Right lung (tissue), 10 donors: ENCODE results near the gene ZDHHC8. TPM values are rescaled to one million over a fixed set of nuclear protein-coding genes. Genes with fewer than 3 reads are reported as not detected.

Experiments used
- DNase-seq, 2 donors: peaks; one replicate each; pipeline ENCODE4 v3.0.0-alpha.2; 2013
- long read RNA-seq, 8 donors: transcript quantifications; one replicate each; lab custom pipeline, GENCODE V29; 2026
- polyA plus RNA-seq, 5 donors: library from polyadenylated mRNA; unstranded; fragments of 120-200 nt; gene quantifications; one replicate each; pipeline versions ENCODE4 v1.2.1 to v1.2.3, GENCODE V29; 2013; ENCODE audit warnings: inconsistent platforms in 1 of 5, low replicate concordance in 1 of 5; ENCODE audit not compliant: insufficient read length in 5 of 5, insufficient read depth in 1 of 5

Gene ZDHHC8, protein sequence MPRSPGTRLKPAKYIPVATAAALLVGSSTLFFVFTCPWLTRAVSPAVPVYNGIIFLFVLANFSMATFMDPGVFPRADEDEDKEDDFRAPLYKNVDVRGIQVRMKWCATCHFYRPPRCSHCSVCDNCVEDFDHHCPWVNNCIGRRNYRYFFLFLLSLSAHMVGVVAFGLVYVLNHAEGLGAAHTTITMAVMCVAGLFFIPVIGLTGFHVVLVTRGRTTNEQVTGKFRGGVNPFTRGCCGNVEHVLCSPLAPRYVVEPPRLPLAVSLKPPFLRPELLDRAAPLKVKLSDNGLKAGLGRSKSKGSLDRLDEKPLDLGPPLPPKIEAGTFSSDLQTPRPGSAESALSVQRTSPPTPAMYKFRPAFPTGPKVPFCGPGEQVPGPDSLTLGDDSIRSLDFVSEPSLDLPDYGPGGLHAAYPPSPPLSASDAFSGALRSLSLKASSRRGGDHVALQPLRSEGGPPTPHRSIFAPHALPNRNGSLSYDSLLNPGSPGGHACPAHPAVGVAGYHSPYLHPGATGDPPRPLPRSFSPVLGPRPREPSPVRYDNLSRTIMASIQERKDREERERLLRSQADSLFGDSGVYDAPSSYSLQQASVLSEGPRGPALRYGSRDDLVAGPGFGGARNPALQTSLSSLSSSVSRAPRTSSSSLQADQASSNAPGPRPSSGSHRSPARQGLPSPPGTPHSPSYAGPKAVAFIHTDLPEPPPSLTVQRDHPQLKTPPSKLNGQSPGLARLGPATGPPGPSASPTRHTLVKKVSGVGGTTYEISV
- 10 to 100 TPM; 27.5 to 61.1 (median 46.6) TPM for polyA plus RNA-seq
- long read RNA-seq, donor 1, full-length matches to known transcripts, result 5 of 27 reads
- long read RNA-seq, donor 1, partial matches to known transcripts, result 22 of 27 reads
- long read RNA-seq, donor 1, other reads (novel, unspliced or antisense), result 0 of 27 reads
- long read RNA-seq, donor 2, full-length matches to known transcripts, result 3 of 3 reads
- long read RNA-seq, donor 2, partial matches to known transcripts, result 0 of 3 reads
- long read RNA-seq, donor 2, other reads (novel, unspliced or antisense), result 0 of 3 reads
- long read RNA-seq, donor 3, full-length matches to known transcripts, result 6 of 12 reads
- long read RNA-seq, donor 3, partial matches to known transcripts, result 6 of 12 reads
- long read RNA-seq, donor 3, other reads (novel, unspliced or antisense), result 0 of 12 reads
- long read RNA-seq, donor 4, full-length matches to known transcripts, result 2 of 14 reads
- long read RNA-seq, donor 4, partial matches to known transcripts, result 12 of 14 reads
- long read RNA-seq, donor 4, other reads (novel, unspliced or antisense), result 0 of 14 reads
- long read RNA-seq, donor 5, full-length matches to known transcripts, result 3 of 8 reads
- long read RNA-seq, donor 5, partial matches to known transcripts, result 5 of 8 reads
- long read RNA-seq, donor 5, other reads (novel, unspliced or antisense), result 0 of 8 reads
- long read RNA-seq, donor 6, full-length matches to known transcripts, result 5 of 12 reads
- long read RNA-seq, donor 6, partial matches to known transcripts, result 7 of 12 reads
- long read RNA-seq, donor 6, other reads (novel, unspliced or antisense), result 0 of 12 reads
- long read RNA-seq, donor 7, full-length matches to known transcripts, result 10 of 21 reads
- long read RNA-seq, donor 7, partial matches to known transcripts, result 11 of 21 reads
- long read RNA-seq, donor 7, other reads (novel, unspliced or antisense), result 0 of 21 reads
- long read RNA-seq, donor 8, full-length matches to known transcripts, result 4 of 4 reads
- long read RNA-seq, donor 8, partial matches to known transcripts, result 0 of 4 reads
- long read RNA-seq, donor 8, other reads (novel, unspliced or antisense), result 0 of 4 reads

DNA sequence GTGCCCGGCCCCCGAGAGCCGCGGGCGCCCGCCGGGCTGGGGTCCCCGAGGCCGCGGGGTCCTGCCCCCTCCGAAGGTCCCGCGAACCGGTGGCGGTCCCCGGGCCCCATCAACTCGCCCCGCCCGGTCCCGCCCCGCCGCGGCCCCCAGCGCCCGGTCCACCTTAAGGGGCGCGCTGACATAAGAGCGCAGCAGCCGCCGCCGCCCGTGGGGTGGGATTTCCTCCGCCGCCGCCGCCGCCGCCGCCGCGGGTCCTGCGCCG, at the start of gene ZDHHC8:
TSS of gene ZDHHC8 (plus strand) at position 208 of the 262 bp plus-strand sequence. CDS start 144 bp downstream, outside the sequence.
- no peak for DNase-seq

DNA sequence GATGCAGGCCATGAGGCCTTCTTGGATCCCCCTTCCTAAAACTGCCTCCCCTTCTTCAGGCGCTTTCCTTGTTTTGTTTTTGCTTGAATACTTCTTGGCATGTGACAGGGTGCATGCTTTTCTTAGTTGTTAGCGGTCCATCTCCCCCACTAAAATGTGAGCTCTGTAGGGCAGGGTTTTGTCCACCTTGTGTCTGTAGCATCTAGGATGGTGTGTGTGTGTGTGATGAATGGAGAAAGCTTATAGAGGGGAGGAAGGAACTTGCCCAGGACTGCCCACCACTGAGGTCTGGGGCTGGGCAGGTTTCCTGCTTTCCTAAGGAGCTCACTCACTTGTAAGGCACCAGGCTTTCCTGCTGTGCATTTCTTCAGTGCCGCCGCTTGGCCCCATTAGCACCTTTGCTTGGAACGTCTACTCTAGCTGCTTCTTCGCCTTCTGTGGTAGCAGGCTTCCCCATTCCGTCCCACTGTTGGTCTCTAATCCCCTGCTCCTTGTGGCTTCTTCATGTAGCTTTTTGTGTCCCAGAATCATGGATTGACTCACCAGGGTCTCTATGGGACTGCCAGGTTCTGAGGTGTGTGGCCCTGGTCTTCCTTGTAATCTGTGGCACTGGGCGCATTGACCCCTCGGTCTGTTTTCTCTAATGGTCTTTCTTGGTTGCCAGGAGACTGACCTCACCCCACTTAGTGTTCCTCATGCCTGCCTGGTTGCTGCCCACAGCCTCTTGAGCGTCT, 48.3 kb upstream of the ZDHHC8 start:
- no peak for DNase-seq

DNA sequence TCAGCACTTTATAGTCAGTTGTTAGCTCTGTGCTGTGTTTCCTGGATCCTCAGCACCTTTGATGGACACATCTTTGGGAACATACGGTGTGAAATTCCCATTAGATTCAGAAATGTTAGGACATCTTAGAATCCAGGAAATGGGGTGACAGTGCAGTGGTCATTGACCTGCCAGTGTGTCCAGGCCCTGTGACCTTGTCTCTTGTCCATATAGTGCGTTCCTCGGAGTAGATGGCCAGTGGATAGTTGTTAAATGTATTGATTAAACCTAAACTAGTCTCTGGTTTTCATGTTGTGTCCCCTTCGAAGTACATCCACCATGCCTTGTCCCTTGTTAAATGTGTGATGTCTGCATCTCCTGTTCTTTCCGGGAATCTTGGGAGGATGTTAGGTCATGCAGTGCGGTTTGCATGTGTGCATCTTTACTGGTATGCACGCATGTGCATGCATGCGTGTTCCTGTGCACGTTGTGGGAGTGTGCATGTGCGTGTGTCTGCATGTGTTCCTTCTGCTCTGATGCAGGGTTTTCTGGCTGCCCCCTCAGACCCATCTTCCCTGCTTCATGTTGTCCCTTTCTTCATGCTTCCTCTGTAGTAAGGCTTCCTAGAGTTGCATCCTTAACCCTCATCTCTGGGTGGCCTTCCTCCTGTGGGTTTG, 47.6 kb upstream of the ZDHHC8 start:
- DNase-seq, result no peak

DNA sequence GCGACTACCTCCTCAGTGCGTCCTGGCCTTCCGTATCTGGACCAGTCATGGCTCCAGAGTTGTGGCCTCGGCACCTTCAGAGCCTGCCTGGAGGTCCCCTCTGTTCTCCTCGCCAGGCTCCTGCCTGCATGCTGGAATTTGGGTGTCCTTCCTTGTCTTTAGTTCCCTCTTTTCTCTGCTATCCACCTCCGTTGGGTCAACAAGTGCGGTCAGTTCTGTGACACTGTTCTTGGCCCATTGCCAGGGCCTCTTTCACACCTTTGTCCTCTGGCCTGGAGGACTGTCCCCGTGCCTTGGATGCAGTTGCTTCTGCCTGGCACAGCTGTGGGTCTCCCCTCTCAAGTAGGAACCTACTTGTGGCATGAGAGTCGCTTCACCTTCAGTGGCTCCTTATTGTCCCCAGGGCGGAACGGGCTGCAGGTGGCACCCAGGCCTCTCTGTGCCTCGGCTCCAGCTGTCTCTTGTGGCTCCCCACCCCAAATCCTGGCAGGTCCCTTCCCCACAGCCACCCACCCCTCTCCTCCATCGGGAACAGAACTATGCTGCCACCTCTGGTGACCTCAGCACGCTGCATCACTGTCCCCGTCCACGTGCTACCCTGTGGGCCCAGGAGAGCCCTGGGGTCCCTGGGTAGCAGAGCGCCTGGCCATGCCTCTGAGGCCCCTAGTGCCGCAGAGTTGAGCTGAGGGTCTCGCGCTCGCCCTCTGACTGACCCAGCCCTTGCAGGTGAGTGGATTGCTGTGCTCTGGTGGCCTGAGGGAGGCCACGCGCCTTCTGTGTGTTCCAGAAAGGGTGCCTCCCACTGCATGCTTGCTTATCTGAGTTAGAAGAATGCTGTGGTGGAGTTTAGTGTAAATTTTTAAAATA, 46.8 kb upstream of the ZDHHC8 start:
- no peak for DNase-seq

DNA sequence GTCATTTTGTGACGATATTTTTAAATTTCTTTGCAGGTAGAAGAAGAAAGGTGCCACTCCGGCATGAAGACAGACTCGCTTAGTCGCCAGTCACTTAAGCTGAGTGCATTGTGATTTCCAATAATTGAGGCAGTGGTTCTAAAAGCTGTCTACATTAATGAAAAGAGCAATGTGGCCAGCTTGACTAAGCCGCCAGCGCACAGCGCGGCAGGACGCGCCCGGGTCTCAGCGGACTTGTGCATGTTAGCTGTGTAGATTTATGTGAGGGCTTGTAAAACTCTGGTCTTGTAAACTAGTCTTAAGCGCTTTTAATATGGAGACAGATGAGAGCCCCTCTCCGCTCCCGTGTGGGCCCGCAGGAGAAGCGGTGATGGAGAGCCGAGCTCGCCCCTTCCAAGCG, 46.0 kb upstream of the ZDHHC8 start:
- no peak for DNase-seq

DNA sequence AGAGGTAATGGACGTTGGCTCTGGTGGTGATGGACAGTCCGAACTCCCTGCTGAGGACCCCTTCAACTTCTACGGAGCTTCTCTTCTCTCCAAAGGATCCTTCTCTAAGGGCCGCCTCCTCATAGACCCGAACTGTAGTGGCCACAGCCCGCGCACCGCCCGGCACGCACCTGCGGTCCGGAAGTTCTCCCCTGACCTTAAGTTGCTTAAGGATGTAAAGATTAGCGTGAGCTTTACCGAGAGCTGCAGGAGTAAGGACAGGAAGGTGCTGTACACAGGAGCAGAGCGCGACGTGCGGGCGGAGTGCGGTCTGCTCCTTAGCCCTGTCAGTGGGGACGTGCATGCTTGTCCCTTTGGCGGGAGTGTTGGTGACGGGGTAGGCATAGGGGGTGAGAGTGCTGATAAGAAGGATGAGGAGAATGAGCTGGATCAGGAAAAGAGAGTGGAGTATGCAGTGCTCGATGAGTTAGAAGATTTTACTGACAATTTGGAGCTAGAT, 45.5 kb upstream of the ZDHHC8 start:
- DNase-seq, result no peak

DNA sequence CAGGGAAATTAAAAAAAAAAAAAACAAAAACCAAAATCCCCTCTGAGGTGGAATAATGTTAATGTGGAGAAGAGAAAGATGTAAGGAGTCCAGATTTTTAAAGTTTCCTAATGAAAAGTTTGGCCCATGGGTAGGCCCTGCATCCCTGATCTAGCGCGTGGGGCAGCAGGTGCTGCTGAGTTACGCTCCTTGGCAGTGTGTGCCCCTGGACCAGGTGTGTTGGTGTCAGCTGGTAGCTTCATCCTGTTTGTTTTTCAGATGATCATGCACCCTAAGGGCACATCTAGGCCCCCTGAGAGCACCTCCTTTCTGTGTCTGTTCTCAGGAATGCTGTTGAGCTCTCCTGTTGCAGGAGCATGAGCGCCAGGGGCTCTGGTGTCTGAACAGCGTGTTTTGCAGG, 44.8 kb upstream of the ZDHHC8 start:
- no peak for DNase-seq

DNA sequence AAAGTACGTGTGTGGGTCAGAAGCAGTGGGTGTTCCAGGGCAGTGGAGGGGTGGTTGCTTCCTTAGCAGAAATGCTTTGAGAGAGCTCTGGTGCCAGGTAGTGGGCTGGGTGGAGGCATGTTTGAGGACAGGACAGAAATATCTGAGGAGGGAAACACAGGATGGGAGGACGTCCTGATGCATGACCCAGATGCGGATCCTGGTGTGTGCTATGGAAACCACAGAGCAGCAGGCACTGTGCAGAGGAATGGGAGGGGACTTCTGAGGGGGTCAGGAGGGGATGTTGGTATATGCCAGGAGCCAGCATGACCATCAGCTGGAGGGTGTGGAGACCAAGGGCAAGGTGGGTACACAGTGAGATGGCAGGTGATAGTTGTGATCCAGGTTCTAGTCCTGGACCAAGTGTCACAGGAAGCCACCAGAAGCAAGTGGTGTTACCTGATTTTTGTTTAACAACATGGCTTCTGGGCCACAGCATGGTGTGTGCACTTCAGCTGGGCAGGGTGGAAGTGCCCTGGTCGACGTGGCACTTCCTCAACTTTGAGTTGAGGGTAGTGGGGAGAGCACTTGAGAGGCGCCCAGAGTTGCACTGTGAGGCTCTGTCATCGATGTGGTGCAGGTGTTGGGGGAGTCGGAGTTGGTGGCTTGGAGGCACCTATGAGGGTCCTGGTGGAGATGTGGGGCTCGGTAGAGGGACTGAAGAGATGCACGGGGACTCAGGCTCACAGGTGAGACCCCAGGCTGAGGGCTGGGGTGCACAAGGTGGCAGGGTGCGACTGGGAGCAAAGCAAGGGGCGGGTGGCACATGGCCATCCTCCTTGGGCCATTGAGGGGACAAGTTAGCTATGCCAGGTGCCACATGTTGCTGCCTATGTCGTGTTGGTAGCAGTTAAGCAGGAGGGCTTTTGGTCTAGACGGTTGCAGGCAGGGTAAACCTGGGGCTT, 44.0 kb upstream of the ZDHHC8 start:
- no peak for DNase-seq

DNA sequence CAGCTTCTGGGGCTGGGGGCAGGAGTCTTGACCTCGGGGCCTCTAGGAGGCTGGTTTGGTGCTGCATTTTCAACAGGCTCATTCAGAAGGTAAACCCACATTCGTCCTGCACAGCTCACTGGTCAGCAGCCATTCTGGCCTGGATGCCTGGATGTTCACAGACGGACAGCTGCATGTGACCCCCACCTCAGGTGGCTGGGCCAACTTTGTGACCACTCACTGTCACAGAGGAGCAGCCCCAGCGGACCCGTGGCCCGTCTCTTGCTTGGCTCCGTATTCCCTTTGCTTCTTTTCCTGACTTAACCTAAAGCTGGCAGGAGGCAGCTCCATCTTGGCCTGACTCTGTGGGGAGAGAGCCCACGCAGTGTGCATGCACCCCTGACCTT, 43.3 kb upstream of the ZDHHC8 start:
- DNase-seq, result no peak

DNA sequence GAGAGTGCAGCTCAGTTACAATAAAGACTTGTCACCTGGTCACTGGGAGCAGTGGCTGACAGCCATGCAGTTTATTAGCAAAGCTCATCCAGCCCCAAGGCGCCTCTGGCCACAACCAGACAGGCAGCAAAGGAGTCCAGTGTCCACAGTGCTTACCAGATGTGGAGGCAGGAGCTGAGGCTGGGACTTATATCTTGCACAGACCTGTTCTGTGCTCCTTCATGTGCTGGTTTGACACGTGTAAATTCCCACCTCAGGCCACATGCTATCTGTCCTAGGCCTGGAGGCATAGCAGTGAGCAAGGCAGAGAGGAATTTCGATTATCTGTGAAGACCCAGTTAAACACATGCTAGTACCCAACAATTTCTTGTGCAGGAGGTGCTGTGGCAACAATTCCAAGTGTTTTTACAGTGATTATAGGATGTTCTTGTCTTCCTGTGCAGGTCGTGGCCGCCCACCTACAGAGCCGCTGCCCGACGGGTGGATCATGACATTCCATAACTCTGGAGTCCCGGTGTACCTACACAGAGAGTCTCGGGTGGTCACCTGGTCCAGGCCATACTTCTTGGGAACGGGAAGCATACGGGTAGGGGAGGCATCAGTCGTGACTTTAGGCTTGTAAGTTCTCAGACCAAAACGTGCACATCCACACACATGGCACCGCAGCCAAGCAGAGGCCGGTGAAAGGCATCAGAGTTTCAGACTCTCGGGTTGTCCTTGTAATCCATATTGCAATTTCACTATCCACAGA, 42.2 kb upstream of the ZDHHC8 start:
- DNase-seq, result no peak

DNA sequence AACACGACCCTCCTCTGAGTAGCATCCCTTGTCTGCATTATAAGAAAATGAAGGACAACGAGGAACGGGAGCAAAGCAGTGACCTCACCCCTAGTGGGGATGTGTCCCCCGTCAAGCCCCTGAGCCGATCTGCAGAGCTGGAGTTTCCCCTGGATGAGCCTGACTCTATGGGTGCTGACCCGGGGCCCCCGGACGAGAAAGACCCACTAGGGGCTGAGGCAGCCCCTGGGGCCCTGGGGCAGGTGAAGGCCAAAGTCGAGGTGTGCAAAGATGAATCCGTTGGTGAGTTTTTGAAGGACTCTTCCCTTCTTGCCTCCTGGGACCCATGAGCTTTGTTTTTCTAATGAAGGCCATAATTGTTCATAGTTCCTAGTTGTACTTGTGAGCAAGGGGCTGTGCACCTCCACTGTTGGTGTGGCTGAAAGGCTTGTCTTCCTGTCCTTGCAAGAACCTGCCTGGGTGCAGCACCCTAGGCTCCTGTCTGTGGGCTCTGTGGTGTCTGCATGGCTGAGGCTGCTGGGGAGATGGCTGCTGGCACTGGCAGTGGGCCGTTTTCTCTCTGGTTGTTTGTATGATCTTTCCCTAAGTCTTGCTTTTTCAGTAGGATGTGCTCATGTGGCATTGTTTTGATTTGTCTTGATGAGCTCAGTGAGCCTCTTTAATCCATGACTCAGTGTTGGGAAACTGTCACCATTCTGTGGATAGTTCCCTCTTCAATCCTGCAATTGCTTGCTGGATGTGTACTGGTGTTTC, 41.5 kb upstream of the ZDHHC8 start:
- no peak for DNase-seq

DNA sequence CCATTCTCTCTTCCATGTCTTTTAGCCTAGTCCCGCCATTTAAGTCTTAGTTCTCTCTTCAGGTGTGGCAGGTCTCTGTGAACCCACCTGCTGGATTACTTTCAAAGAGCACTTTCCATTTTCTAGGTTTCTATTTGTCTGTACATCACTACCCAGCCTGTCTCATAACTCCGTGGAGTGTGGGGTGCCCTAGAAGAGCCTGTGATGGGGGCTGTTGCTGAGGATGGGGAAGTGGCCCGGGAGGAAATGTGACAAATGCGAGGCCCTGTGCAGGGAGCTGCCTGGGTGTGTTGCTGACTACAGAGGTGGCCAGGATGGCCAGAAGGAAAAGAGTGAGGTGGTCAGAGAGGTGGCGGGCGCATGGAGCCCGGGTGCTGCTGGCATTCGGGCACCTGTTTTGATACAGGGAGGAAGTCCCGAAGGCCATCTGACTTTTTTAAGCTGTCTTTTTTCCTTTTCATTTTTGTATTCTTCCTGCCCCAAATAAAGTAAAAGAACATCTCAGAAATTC, 40.8 kb upstream of the ZDHHC8 start:
- no peak for DNase-seq

DNA sequence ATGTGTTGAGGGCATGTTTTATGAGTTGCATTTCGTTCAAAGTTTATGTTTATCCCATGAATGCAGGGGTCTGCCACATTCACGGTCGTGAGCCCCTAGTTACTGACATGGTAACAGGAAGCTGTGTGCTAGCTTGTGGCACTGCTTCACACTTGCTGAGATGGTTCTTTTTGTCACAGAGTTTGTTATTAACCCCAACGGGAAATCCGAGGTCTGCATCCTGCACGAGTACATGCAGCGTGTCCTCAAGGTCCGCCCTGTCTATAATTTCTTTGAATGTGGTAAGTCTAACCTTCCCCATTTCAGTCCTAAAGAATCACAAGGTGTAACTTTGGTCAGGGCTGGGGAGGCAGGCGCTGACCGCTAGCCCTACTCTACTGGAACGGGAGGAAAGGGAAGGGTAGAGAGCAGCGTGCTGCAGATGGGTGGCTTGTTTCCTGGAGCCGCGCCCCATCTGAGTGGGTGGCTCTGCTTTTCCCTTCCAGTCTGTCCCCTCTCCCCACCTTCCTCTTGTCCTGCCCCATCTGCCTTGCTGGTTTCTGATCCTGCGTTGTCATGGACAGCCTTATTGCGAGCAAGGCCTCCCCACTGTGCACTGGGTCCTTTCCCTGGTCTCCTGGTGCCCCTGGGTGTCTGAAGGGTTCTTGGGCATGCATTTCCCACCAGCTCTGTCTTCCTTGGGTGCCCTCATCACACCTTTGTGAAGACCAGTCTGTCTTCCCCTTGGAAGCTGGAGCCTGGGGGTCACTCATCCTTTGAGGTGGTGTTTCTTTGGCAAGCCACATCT, 39.7 kb upstream of the ZDHHC8 start:
- no peak for DNase-seq

DNA sequence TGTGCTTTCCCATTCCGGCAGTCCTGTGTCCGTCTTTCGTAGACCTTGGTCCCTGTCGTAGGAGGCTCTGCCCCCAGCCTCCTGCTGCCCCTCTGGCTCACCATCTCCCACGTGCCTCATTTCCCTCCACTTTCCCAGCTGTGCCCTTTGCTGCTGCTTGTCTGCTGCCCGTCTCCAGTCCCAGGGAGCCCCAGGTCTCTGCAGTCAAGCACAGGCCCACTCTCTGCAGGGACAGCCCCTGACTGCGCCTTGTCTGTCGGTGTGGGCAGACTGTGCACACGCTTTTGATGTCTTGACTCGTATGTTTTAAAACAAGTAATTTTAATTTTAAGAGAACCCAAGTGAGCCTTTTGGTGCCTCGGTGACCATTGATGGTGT, 39.1 kb upstream of the ZDHHC8 start:
- DNase-seq, result no peak
